ENCODE data around the gene CDH23.

DNA sequence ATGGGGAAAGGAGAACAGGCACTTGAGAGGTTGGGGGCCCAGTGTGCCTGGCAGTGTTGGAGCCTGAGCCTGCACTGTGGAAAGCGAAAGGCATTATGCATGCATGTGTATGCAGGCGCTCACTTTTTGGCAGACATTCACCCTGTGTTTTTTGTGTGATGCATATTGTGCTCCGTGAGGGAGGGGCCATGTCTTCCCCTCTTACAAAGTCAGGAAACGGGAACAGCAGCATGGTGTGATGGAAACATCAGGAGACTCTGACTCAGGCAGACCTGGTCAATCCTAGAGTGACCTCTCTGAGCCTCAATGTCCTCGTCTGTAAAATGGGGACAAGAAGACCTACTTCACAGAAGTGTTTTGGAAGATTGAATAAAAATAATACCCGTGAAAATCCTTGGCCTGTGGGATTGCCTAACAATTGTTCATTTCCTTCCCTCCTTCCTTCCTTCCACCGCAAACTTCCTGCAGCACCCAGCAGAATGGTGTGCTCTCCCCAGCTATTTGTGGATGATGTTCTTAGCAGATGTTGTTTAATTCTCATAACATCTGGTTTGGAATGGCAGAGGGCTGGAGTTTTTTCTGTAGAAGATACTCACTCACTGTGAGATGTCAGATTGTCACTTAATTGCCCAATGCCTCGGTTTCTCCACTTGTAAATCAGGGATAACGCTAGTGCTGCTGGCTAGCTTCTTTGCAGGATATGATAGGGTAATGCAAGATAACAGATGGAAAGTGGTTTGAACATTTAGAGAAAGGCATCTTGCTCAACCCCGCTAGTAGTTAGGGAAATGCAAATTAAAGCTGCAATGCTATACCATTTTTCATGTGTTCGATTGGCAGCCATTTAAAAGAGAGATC lies 39.8 kb downstream of the CDH23 start:
- TF ChIP-seq YY1 (IDR thresholded peaks at IDR 0.05; ENCODE audit: insufficient read depth, insufficient read length), result no peak
- no peak for TF ChIP-seq SUZ12 (IDR thresholded peaks at IDR 0.05; ENCODE audit: extremely low read depth, insufficient read depth, insufficient read length)

Measured in NT2/D1 (cell line).